HL-60 (cell line): Measurements from ENCODE around the gene GPC5.

Source experiments
- CTCF ChIP-seq: IDR thresholded peaks from one replicate; pipeline ENCODE4 v1.5.1; 2011; ENCODE audit warnings: low read length, control low read depth, inconsistent platforms; ENCODE audit not compliant: insufficient read depth
- REST ChIP-seq: IDR thresholded peaks from 2 replicates; pipeline ENCODE4 v1.6.1; 2012; ENCODE audit warnings: low read depth; ENCODE audit not compliant: insufficient replicate concordance

GRCh38 chr13:92029641-92030040 is 631.2 kb downstream of the GPC5 start:
- TF ChIP-seq CTCF = no peak
- TF ChIP-seq REST = no peak
